GM13976 (cell line): Measurements from ENCODE around the gene SSH2.

ENCODE experiments used
- DNase-seq: peaks from one replicate; pipeline ENCODE4 v3.0.0; 2012; ENCODE audit warnings: low spot score
- CTCF ChIP-seq: IDR thresholded peaks from 2 replicates; pipeline ENCODE4 v1.5.1; 2012; ENCODE audit warnings: borderline replicate concordance, mild to moderate bottlenecking; ENCODE audit not compliant: insufficient read depth; ENCODE audit errors: extremely low read depth, missing control alignments, control extremely low read depth
- in situ Hi-C: fragments of 300-500 bp; cut with MboI; formaldehyde crosslinking; loops from one replicate; pipeline ENCODE4 v1.12.0; 2022; ENCODE audit warnings: low sequenced_read_pairs, mixed read lengths, inconsistent platforms; ENCODE audit not compliant: unreplicated experiment

SSH2 gene

GRCh38 chr17:29748400-29748799 is 181.6 kb downstream of the SSH2 start:
- DNase-seq: no peak
- TF ChIP-seq CTCF: no peak
- in situ Hi-C loops: no loop called here

GRCh38 chr17:29747660-29748059 is 182.4 kb downstream of the SSH2 start:
- in situ Hi-C loops: no loop called here
- TF ChIP-seq CTCF: no peak
- no peak for DNase-seq

- in situ Hi-C loops: no loop called here
- no peak for DNase-seq
- no peak for TF ChIP-seq CTCF
These were observed 183.4 kb downstream of the SSH2 start for GRCh38 chr17:29746669-29747068.

DNA sequence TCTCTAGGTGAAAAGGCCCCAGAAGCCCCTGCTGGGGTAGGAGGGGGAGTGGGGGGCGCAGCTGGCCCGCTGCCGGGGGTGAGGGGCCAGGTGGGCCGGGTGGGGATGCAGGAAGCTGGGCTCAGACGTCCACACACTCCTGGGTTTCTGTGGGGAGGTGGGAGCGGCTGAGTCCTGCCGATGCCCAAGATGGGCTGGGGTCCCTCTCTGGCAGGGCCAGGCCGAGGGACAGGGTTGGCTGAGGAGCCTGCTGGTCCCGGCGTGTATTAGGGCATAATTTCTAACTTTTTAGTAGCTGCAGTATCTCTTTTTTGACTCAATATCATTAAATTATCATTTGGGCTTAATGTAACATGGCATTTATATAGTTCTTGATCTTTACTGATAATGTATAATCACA is 185.9 kb downstream of the SSH2 start:
- in situ Hi-C loops: no loop called here
- no peak for TF ChIP-seq CTCF
- DNase-seq: no peak

DNA sequence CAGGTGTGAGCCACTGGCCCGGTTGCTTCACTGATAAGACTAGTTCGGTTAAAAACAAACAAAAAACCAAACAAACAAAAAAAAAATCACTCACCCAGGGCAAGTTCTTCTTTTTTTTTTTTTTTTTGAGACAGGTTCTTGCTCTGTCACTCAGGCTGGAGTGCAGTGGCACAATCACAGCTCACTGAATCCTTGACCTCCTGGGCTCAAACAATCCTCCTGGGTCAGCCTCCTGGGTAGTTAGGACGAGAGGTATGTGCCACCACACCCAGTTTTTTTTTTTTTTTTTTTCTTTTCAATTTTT is 187.9 kb downstream of the SSH2 start:
- in situ Hi-C loops: no loop called here
- no peak for TF ChIP-seq CTCF
- DNase-seq: no peak

- DNase-seq: no peak
- no peak for TF ChIP-seq CTCF
- in situ Hi-C loops: no loop called here
These were observed 190.0 kb downstream of the SSH2 start for GRCh38 chr17:29740017-29740416.

DNA sequence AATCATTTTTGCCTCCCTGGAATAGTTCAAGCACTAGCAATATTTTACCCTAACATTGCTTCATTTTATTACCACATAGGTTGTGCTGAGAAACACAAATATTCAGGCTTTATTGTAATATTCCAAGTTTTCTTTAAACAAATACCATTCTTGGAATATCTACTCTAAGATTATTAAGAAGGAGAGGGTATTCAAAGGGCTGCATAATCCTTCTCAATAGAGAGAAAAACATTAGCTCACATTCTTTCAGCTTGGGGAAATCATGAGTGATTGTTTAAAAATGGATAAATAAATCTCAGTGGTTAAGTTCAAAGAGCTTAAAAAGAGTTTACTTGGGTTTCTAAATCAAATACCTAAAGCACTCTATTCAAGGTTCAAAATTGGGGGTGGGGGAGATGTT is 195.4 kb downstream of the SSH2 start:
- TF ChIP-seq CTCF: no peak
- DNase-seq: no peak
- in situ Hi-C loops: no loop called here
